OCI-LY1 (cell line): Measurements from ENCODE around the gene MCOLN1.

Source experiments
- CTCF ChIP-seq: fragments of 200-600 bp; sonication (generic), shearing (Covaris generic); IDR thresholded peaks from 2 replicates; pipeline ENCODE4 v1.5.1; 2017; ENCODE audit warnings: mild to moderate bottlenecking, antibody characterized with exemption, low read length, moderate library complexity, mixed read lengths
- EZH2 ChIP-seq: fragments of 200-600 bp; sonication (generic), shearing (Covaris generic); IDR thresholded peaks from 2 replicates; pipeline ENCODE4 v1.8.0; 2017; ENCODE audit warnings: borderline replicate concordance, mixed run types, mild to moderate bottlenecking, antibody characterized with exemption, low read length, moderate library complexity, mixed read lengths

- TF ChIP-seq CTCF (no peak), EZH2 (no peak)
Measured at GRCh38 chr19:7544626-7545025, 22.2 kb downstream of the MCOLN1 start.
